Thoracic aorta (tissue), 2 donors: ENCODE measurements around the gene SLC35F1. TPM values are rescaled to one million over a fixed set of nuclear protein-coding genes. Genes with fewer than 3 reads are reported as not detected.

Experiments used
- ATAC-seq: fragments of 150-250 bp; one replicate; pipeline ENCODE4 v1.8.0; 2017; ENCODE audit warnings: low read depth; ENCODE audit not compliant: insufficient number of reproducible peaks, low FRiP score
- DNase-seq: peaks from one replicate; pipeline ENCODE4 v3.0.0-alpha.2; 2020; ENCODE audit warnings: low spot score
- H3K27ac ChIP-seq, 2 donors: fragments of 200-600 bp; sonication (generic); 1 replicate in 1 of 2; 2 replicates in 1 of 2; pipeline ENCODE4 v1.5.1; 2016; ENCODE audit warnings: mild to moderate bottlenecking in 2 of 2, moderate library complexity in 2 of 2
- H3K27me3 ChIP-seq: fragments of 200-600 bp; sonication (generic); replicated peaks from 2 replicates; pipeline ENCODE4 v1.6.0; 2016; ENCODE audit warnings: mild to moderate bottlenecking; ENCODE audit not compliant: insufficient read depth
- H3K36me3 ChIP-seq: fragments of 200-600 bp; sonication (generic); one replicate; pipeline ENCODE4 v1.5.1; 2016
- H3K4me1 ChIP-seq, 2 donors: fragments of 200-600 bp; sonication (generic); 1 replicate in 1 of 2; 2 replicates in 1 of 2; pipeline versions ENCODE4 v1.5.1 to v1.6.0; 2016; ENCODE audit warnings: low read depth in 2 of 2, mild to moderate bottlenecking in 1 of 2; ENCODE audit not compliant: control insufficient read depth in 1 of 2
- H3K4me3 ChIP-seq: fragments of 200-600 bp; sonication (generic); 2 replicates; pipeline ENCODE4 v1.5.1; 2016; ENCODE audit warnings: mild to moderate bottlenecking
- H3K9me3 ChIP-seq: fragments of 200-600 bp; sonication (generic); 2 replicates; pipeline ENCODE4 v1.5.1; 2016
- CTCF ChIP-seq: fragments of 200-600 bp; sonication (generic); IDR thresholded peaks from one replicate; pipeline ENCODE4 v1.5.1; 2019; ENCODE audit warnings: antibody characterized with exemption
- total RNA-seq, 2 donors: library from RNA; depleted of rRNA; stranded (reverse); fragments of >200 nt; gene quantifications; one replicate each; pipeline versions ENCODE4 v1.1.0 to v1.2.3, GENCODE V29; 2016

SLC35F1 gene
- total RNA-seq, 2 donors from 2014 or later = 0.81 to 3.0 TPM

GRCh38 chr6:118220429-118221128 lies 313.5 kb downstream of the SLC35F1 start:
- DNase-seq (no peak), ATAC-seq (no peak)
- no peak overlapping the region for H3K4me3 ChIP-seq

GRCh38 chr6:118223316-118223715 lies 316.3 kb downstream of the SLC35F1 start:
- no peak overlapping the region for H3K4me3 ChIP-seq
- H3K36me3 ChIP-seq = no peaks in the 10 kb centered on the region
- no peaks in the 10 kb centered on the region for H3K4me1 ChIP-seq
- ATAC-seq (no peak), DNase-seq (no peak)
- no peaks in the 10 kb centered on the region for H3K27me3 ChIP-seq
- no peaks in the 10 kb centered on the region for H3K9me3 ChIP-seq
- H3K27ac ChIP-seq = no peak overlapping the region
- no peak for TF ChIP-seq CTCF

More at GRCh38 chr6:118220429-118221128, 313.5 kb downstream of the SLC35F1 start:
- no peaks in the 10 kb centered on the region for H3K4me1 ChIP-seq
- TF ChIP-seq CTCF = no peak
- H3K9me3 ChIP-seq = no peaks in the 10 kb centered on the region
- no peaks in the 10 kb centered on the region for H3K27me3 ChIP-seq
- no peak overlapping the region for H3K27ac ChIP-seq
- no peaks in the 10 kb centered on the region for H3K36me3 ChIP-seq

- ATAC-seq (no peak), DNase-seq (no peak)
- no peak overlapping the region for H3K4me3 ChIP-seq
- no peaks in the 10 kb centered on the region for H3K27me3 ChIP-seq
- no peak for TF ChIP-seq CTCF
- no peaks in the 10 kb centered on the region for H3K9me3 ChIP-seq
- no peaks in the 10 kb centered on the region for H3K4me1 ChIP-seq
- no peaks in the 10 kb centered on the region for H3K36me3 ChIP-seq
- no peak overlapping the region for H3K27ac ChIP-seq
Measured at GRCh38 chr6:118228886-118229285, 321.8 kb downstream of the SLC35F1 start.

DNA sequence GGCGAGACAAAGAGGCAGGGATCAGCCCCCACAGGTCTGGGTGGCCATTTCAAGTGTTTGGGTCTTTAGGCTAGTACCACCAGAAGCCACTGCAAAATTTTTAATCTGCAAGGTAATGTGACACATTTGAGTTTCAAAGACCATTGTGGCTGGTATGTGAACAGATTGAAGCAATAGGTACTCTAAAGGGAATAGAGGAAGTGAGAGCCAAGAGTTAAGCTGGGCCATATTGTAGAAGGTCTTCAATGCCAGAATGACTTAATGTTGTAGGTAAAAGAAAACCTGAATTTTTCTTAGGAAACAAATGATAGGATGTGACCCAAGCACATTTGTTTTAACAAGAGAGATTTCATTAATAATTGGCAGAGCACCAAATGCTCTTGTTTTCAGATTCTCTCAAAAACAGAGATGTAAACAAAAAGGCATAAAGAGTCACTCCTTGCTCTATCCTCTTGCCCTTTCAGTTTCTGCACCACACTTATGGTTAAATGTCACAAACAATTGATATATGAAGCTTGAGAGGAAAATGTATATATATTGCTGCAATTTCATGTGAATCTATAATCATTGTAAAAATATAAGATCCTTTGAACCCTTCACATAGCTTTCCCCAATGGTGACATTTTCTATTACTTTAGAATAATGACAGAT lies 333.9 kb downstream of the SLC35F1 start:
- no peaks in the 10 kb centered on the region for H3K9me3 ChIP-seq
- no peaks in the 10 kb centered on the region for H3K4me1 ChIP-seq
- TF ChIP-seq CTCF = no peak
- no peak overlapping the region for H3K27ac ChIP-seq
- no peaks in the 10 kb centered on the region for H3K36me3 ChIP-seq
- H3K27me3 ChIP-seq = no peaks in the 10 kb centered on the region
- DNase-seq (no peak), ATAC-seq (no peak)
- H3K4me3 ChIP-seq = no peak overlapping the region

DNA sequence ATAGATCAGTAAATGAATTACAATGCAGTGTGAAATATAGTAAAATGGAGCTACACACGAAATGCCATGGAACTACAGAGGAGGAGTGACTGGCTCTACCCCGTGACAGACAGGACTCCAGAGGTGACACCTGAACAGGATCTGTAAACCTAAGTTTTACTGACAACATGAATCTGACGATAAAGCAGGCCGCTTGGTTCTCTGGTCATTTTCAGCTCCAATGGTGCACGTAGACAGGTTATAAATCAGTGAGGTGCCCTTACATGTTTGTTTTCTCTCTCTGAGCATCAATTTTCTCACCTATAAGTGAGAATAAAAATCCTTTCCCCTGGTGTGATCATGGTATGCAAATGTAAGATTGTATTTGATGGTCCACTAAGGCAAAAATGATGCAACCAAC lies 339.3 kb downstream of the SLC35F1 start:
- no peak overlapping the region for H3K27ac ChIP-seq
- no peaks in the 10 kb centered on the region for H3K27me3 ChIP-seq
- no peak for DNase-seq
- no peak for ATAC-seq
- H3K4me3 ChIP-seq = no peak overlapping the region
- no peak for TF ChIP-seq CTCF
- no peaks in the 10 kb centered on the region for H3K36me3 ChIP-seq
- H3K9me3 ChIP-seq = no peaks in the 10 kb centered on the region
- H3K4me1 ChIP-seq = no peaks in the 10 kb centered on the region
